Measurements from ENCODE around the gene KREMEN2. TPM values are rescaled to one million over a fixed set of nuclear protein-coding genes. Genes with fewer than 3 reads are reported as not detected.

Gene KREMEN2
- total and polyA plus RNA-seq, 2 of the 8 experiments (the other 6 are each of a cell fraction or from before 2014, with no cell fraction given), result 6.6 to 7.0 TPM

- DNase-seq (ENCODE audit: low read depth in 1 of 2, low spot score in 2 of 2) (no peak), FAIRE-seq (no peak)
- Histone ChIP-seq H2BK5ac (ENCODE audit: low read depth, low read length) (peak overlapping the region; percentile 97), H3K36me3 (ENCODE audit: control insufficient read depth in 2 of 4, insufficient read depth in 4 of 4, low read length in 3 of 4) (peaks cover 0 to 11% (median 4%) of the 10 kb centered on the region in 4 experiments; a peak in 5 of 8 replicates), H2AK5ac (ENCODE audit: low read depth, low read length) (peak overlapping the region; percentile 68; the same call in 1 of the 2 replicates), H4K5ac (ENCODE audit: insufficient read length, low read depth, low read length) (peak overlapping the region; percentile 78), H3K79me1 (ENCODE audit: low read depth, low read length) (peaks cover 6% of the 10 kb centered on the region), H3K18ac (ENCODE audit: extremely low read depth, low read length) (peak overlapping the region; percentile 66), H2AFZ (ENCODE audit: low read length) (no peak overlapping the region), H3K27me3 (replicated peaks in 1 of 4; ENCODE audit: control insufficient read depth in 3 of 4, extremely low read depth in 1 of 4, insufficient read depth in 3 of 4, low read length in 3 of 4) (no peaks in the 10 kb centered on the region; a peak in 1 of 7 replicates), H4K20me1 (replicated peaks in 1 of 2; ENCODE audit: control insufficient read depth in 1 of 2, insufficient read depth in 2 of 2, low read length in 2 of 2) (peaks cover 10 to 16% of the 10 kb centered on the region in 2 experiments), H2BK20ac (ENCODE audit: low read length) (peak overlapping the region; percentile 17; the same call in 1 of the 2 replicates), H3K27ac (ENCODE audit: low read depth, low read length) (0 out of 2 replicates have a peak overlapping the region, but pooled peaks have one; percentile 28), H3K23ac (ENCODE audit: insufficient read length) (no peak overlapping the region), H2BK15ac (ENCODE audit: low read length) (peak overlapping the region; percentile 92; the same call in 1 of the 2 replicates), H2BK12ac (ENCODE audit: low read depth, low read length) (peak overlapping the region; percentile 86), H3K9me3 (ENCODE audit: insufficient read depth in 2 of 2, low read depth in 1 of 2, low read length in 1 of 2) (no peaks in the 10 kb centered on the region), H3K4me1 (replicated peaks in 1 of 4; ENCODE audit: control insufficient read depth in 3 of 4, insufficient read depth in 4 of 4, low read length in 3 of 4) (peaks cover 3 to 23% (median 14%) of the 10 kb centered on the region in 4 experiments), H4K91ac (replicated peaks; ENCODE audit: insufficient read length, low read length) (peak overlapping the region; percentile 95), H3K56ac (replicated peaks; ENCODE audit: insufficient read length, low read depth, low read length) (peak overlapping the region; percentile 54), H3K4me3 (ENCODE audit: extremely low read depth in 1 of 4, insufficient read depth in 2 of 4, low read depth in 3 of 4, low read length in 4 of 4) (peak overlapping the region; percentile 7 to 78 (median 38); a peak in 5 of 8 replicates), H3K79me2 (ENCODE audit: control insufficient read depth in 1 of 2, insufficient read depth in 2 of 2, low read length in 2 of 2) (peaks cover 0 to 8% of the 10 kb centered on the region in 2 experiments; a peak in 2 of 4 replicates), H4K8ac (ENCODE audit: extremely low read depth, insufficient read depth, low read length) (peak overlapping the region; percentile 98), H3K23me2 (ENCODE audit: low read depth, low read length) (peaks cover 12% of the 10 kb centered on the region; the same call in 1 of the 2 replicates), H3K4me2 (ENCODE audit: insufficient read depth in 1 of 2, low read depth in 2 of 2, low read length in 2 of 2) (peak overlapping the region; percentile 38 to 93), H3K9ac (replicated peaks in 1 of 4; ENCODE audit: extremely low read depth in 1 of 4, low read depth in 3 of 4, low read length in 3 of 4) (no peak overlapping the region; a peak in 2 of 7 replicates), H3K14ac (ENCODE audit: insufficient read length) (no peak overlapping the region), H3K4ac (replicated peaks; ENCODE audit: insufficient read length, low read depth, low read length) (peak overlapping the region; percentile 83), H2BK120ac (replicated peaks; ENCODE audit: low read depth, low read length) (peak overlapping the region; percentile 68)
- POLR2A ChIA-PET (ENCODE audit: partially characterized antibody), result interaction anchor here (0.6 to 25.4 kb wide), 13 partner anchors 9 to 118 kb away, joined by 3 to 455 read pairs (median 11); partner anchors contain the start of genes CLDN6, HCFC1R1, KREMEN2 and PAQR4
- TF ChIP-seq SP2 (IDR thresholded peaks at IDR 0.05; ENCODE audit: low read length), result no peak
- TF ChIP-seq, protein P1, sequence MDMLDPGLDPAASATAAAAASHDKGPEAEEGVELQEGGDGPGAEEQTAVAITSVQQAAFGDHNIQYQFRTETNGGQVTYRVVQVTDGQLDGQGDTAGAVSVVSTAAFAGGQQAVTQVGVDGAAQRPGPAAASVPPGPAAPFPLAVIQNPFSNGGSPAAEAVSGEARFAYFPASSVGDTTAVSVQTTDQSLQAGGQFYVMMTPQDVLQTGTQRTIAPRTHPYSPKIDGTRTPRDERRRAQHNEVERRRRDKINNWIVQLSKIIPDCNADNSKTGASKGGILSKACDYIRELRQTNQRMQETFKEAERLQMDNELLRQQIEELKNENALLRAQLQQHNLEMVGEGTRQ (IDR thresholded peaks at IDR 0.05; ENCODE audit: low read length), result no peak
- no peak for TF ChIP-seq NRF1 (IDR thresholded peaks at IDR 0.05; ENCODE audit: low read depth, low read length)
- no peak for TF ChIP-seq ASH2L (IDR thresholded peaks at IDR 0.05; ENCODE audit: low read length)
- no peak for TF ChIP-seq SIN3A (conservative IDR thresholded peaks at IDR 0.05 in 1 of 2, IDR thresholded peaks at IDR 0.05 in 1 of 2; ENCODE audit: low read depth in 1 of 2, low read length in 2 of 2)
- TF ChIP-seq KDM5A (IDR thresholded peaks at IDR 0.05; ENCODE audit: low read length), result no peak
- 0 out of 2 replicates have a peak, but pooled peaks have one; percentile 25 for TF ChIP-seq PHF8 (conservative IDR thresholded peaks at IDR 0.05; ENCODE audit: low read depth, low read length)
- peak; percentile 31; the same call in 1 of the 2 replicates for TF ChIP-seq SP1 (IDR thresholded peaks at IDR 0.05; ENCODE audit: low read depth, low read length)
- TF ChIP-seq SRF (IDR thresholded peaks at IDR 0.05; ENCODE audit: low read depth, low read length), result no peak
- 47% methylated on average over 33 of the region's 33 CpGs; no CpG with 5 or more reads in 1 of the 2 experiments for WGBS, 2 experiments (ENCODE audit: extremely low coverage in 1 of 2, insufficient coverage in 1 of 2, insufficient read length in 1 of 2, insufficient replicate concordance in 2 of 2, low coverage in 1 of 2, low lambda C conversion rate in 2 of 2, missing lambda C conversion rate in 1 of 2)
- CTCF ChIA-PET (ENCODE audit: partially characterized antibody), result interaction anchor here (0.7 to 3.7 kb wide), 12 partner anchors 10 to 214 kb away, joined by 3 to 27 read pairs (median 6); partner anchors contain the start of genes CLDN6 and PAQR4
These were observed 17.3 kb downstream of the KREMEN2 start for GRCh38 chr16:2981177-2981898.
